Activated CD8-positive, alpha-beta T cell treated with anti-CD3 and anti-CD28 coated beads, Interleukin-2, amount 10 ng/mL, durations not matched to agents 7 days and 5 days (primary cell): ENCODE data around the gene RALGPS2. TPM values are rescaled to one million over a fixed set of nuclear protein-coding genes. Genes with fewer than 3 reads are reported as not detected.

ENCODE experiments used
- ATAC-seq: fragments of 150-1000 bp; cut with Tn5 transposase; one replicate; pipeline ENCODE4 v1.10.0; 2021; ENCODE audit warnings: moderate library complexity
- CTCF ChIA-PET: fragments of 350-600 bp; sonication (Branson Sonifier 250); formaldehyde crosslinking; loops from one replicate; lab custom pipeline; 2021; ENCODE audit warnings: antibody characterized with exemption; lab: Charles Lee
- POLR2A ChIA-PET: fragments of 350-600 bp; sonication (Branson Sonifier 250); formaldehyde crosslinking; loops from one replicate; lab custom pipeline; 2021; ENCODE audit warnings: antibody characterized with exemption; lab: Charles Lee
- DNase-seq: peaks from one replicate; pipeline ENCODE4 v3.0.0-alpha.2; 2020
- H3K27ac Mint-ChIP-seq: one replicate; pipeline ENCODE4 v1.8.0; 2021; ENCODE audit warnings: mild to moderate bottlenecking, mixed read lengths
- H3K27me3 Mint-ChIP-seq: one replicate; pipeline ENCODE4 v1.8.0; 2021; ENCODE audit warnings: low read depth, mixed read lengths
- H3K36me3 Mint-ChIP-seq: one replicate; pipeline ENCODE4 v1.8.0; 2021; ENCODE audit warnings: low read depth, mixed read lengths
- H3K4me1 Mint-ChIP-seq: one replicate; pipeline ENCODE4 v1.8.0; 2021; ENCODE audit warnings: low read depth, mixed read lengths
- H3K4me3 Mint-ChIP-seq: one replicate; pipeline ENCODE4 v1.8.0; 2021; ENCODE audit warnings: mild to moderate bottlenecking, mixed read lengths
- H3K9me3 Mint-ChIP-seq: one replicate; pipeline ENCODE4 v1.8.0; 2022; ENCODE audit warnings: mixed read lengths; ENCODE audit not compliant: insufficient read depth
- total RNA-seq, 2 experiments: library from RNA; stranded (reverse); gene quantifications; one replicate each; pipeline ENCODE4 v1.2.3, GENCODE V29; 2021

Gene RALGPS2
- total RNA-seq, 2 experiments from 2014 or later: 4.0 to 5.1 TPM

DNA sequence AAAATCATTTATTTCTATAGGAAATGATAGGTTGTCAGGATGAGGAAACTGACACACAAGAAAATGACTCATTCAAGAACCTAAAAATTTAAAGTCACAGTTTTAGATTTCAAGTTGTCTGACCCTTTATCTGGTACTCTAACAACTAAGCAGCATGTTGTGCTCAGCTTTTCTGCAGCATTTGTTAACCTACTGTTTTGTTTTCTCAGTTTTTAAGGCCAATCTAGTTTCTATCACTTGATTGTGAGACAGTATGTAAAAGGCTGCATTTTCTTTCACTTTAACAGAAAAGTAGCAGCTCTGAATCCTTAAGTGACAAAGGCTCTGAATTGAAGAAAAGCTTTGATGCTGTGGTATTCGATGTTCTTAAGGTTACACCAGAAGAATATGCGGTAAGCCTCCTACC lies 59.1 kb downstream of the RALGPS2 start:
- ChIA-PET POLR2A (no interaction called here), CTCF (interaction anchor here (0.6 to 7.4 kb wide), 7 partner anchors 10 to 297 kb away, joined by 3 to 61 read pairs (median 3); no protein-coding TSS in a partner anchor)
- H3K27me3 Mint-ChIP-seq: no peaks in the 10 kb centered on the region
- DNase-seq: no peak
- H3K4me3 Mint-ChIP-seq: peak overlapping the region; percentile 34
- peak overlapping the region; percentile 68 for H3K27ac Mint-ChIP-seq
- no peaks in the 10 kb centered on the region for H3K9me3 Mint-ChIP-seq
- peak; percentile 75 for ATAC-seq
- H3K36me3 Mint-ChIP-seq: peaks cover 3% of the 10 kb centered on the region
- peaks cover 26% of the 10 kb centered on the region for H3K4me1 Mint-ChIP-seq

GRCh38 chr1:178792394-178792793 lies 67.3 kb downstream of the RALGPS2 start:
- DNase-seq: no peak
- Mint-ChIP-seq H3K27me3 (no peaks in the 10 kb centered on the region), H3K27ac (no peak overlapping the region), H3K4me3 (no peak overlapping the region), H3K4me1 (no peaks in the 10 kb centered on the region), H3K9me3 (no peaks in the 10 kb centered on the region), H3K36me3 (no peaks in the 10 kb centered on the region)
- ATAC-seq: no peak
- ChIA-PET CTCF (interaction anchor here (0.6 kb wide), 1 partner anchor 360 kb away, joined by 3 read pairs; no protein-coding TSS in a partner anchor), POLR2A (no interaction called here)

DNA sequence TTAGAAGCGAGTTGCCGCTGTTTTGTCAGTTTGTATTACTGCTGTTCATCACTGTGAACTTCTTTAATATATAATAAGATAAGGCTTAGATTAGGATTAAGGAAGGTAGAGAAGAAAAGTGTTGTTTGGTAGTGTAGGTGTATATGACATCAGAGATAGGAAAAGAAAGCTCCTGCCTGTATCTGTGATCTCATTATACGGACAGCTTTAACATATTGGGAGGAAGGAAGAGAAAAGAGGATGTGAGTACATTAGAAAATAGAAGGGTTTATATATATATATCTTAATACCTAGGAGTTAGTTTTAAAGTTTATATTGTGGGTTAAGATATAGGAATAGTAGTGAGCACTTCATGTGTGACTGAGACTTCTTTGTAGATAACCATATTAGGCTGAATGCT lies 71.0 kb downstream of the RALGPS2 start:
- H3K36me3 Mint-ChIP-seq: no peaks in the 10 kb centered on the region
- POLR2A ChIA-PET: no interaction called here
- no peak overlapping the region for H3K4me3 Mint-ChIP-seq
- no peak for DNase-seq
- no peaks in the 10 kb centered on the region for H3K4me1 Mint-ChIP-seq
- no peak for ATAC-seq
- peaks cover 4% of the 10 kb centered on the region for H3K9me3 Mint-ChIP-seq
- no peak overlapping the region for H3K27ac Mint-ChIP-seq
- CTCF ChIA-PET: interaction anchor here (1.3 kb wide), 2 partner anchors 14 to 207 kb away, joined by 3 to 5 read pairs; no protein-coding TSS in a partner anchor
- H3K27me3 Mint-ChIP-seq: no peaks in the 10 kb centered on the region

GRCh38 chr1:178797590-178797989 lies 72.5 kb downstream of the RALGPS2 start:
- Mint-ChIP-seq H3K4me1 (no peaks in the 10 kb centered on the region), H3K9me3 (peaks cover 4% of the 10 kb centered on the region), H3K27me3 (no peaks in the 10 kb centered on the region), H3K36me3 (no peaks in the 10 kb centered on the region), H3K27ac (no peak overlapping the region), H3K4me3 (no peak overlapping the region)
- DNase-seq (no peak), ATAC-seq (no peak)
- ChIA-PET POLR2A (no interaction called here), CTCF (interaction anchor here (2.2 kb wide), 1 partner anchor 14 kb away, joined by 5 read pairs; no protein-coding TSS in a partner anchor)

DNA sequence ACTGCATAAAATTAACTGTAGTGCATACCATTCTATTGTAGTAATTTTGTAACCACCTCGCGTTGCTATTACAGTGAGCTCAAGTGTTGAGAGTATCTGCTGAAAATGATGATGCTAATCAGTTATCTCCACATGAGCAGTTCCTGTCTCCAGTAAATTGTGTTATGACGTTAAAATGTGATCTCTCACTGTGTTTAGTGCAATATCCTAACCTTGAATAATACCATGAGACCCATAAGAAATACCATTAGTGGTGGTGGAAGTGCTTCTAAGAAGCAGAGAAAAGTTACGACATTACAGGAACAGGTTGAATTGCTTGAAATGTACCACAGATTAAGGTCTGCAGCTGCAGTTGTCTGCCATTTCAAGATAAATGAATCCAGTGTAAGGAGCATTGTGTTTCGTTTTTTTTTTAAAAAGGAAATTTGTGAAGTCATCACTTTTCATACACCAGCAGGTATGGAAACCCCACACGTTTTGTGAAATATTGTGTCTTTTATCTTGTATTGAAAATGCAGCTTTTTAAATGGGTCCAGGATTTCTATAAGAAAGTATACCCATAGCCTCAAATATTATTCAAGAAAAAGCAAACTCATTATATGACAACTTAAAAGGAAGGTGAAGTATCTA lies 73.3 kb downstream of the RALGPS2 start:
- ATAC-seq (no peak), DNase-seq (no peak)
- Mint-ChIP-seq H3K4me3 (no peak overlapping the region), H3K27me3 (no peaks in the 10 kb centered on the region), H3K9me3 (peaks cover 4% of the 10 kb centered on the region), H3K4me1 (no peaks in the 10 kb centered on the region), H3K36me3 (no peaks in the 10 kb centered on the region), H3K27ac (no peak overlapping the region)
- ChIA-PET POLR2A (no interaction called here), CTCF (interaction anchor here (2.2 kb wide), 1 partner anchor 13 kb away, joined by 5 read pairs; no protein-coding TSS in a partner anchor)

- Mint-ChIP-seq H3K9me3 (peaks cover 6% of the 10 kb centered on the region), H3K36me3 (no peaks in the 10 kb centered on the region), H3K4me3 (no peak overlapping the region), H3K4me1 (no peaks in the 10 kb centered on the region), H3K27ac (no peak overlapping the region), H3K27me3 (no peaks in the 10 kb centered on the region)
- ATAC-seq (no peak), DNase-seq (no peak)
- POLR2A ChIA-PET: no interaction called here
- CTCF ChIA-PET: no interaction called here
Measured at GRCh38 chr1:178802873-178803272, 77.8 kb downstream of the RALGPS2 start.

GRCh38 chr1:178806665-178807300 lies 81.7 kb downstream of the RALGPS2 start:
- ChIA-PET POLR2A (no interaction called here), CTCF (no interaction called here)
- ATAC-seq (no peak), DNase-seq (no peak)
- Mint-ChIP-seq H3K4me1 (no peaks in the 10 kb centered on the region), H3K27me3 (no peaks in the 10 kb centered on the region), H3K9me3 (peaks cover 3% of the 10 kb centered on the region), H3K27ac (no peak overlapping the region), H3K4me3 (no peak overlapping the region), H3K36me3 (no peaks in the 10 kb centered on the region)

GRCh38 chr1:178808529-178808928 lies 83.5 kb downstream of the RALGPS2 start:
- Mint-ChIP-seq H3K36me3 (no peaks in the 10 kb centered on the region), H3K27ac (no peak overlapping the region), H3K9me3 (peaks cover 3% of the 10 kb centered on the region), H3K4me1 (no peaks in the 10 kb centered on the region), H3K27me3 (no peaks in the 10 kb centered on the region), H3K4me3 (no peak overlapping the region)
- ChIA-PET CTCF (interaction anchor here (0.9 kb wide), 1 partner anchor 195 kb away, joined by 3 read pairs; no protein-coding TSS in a partner anchor), POLR2A (no interaction called here)
- DNase-seq: no peak
- no peak for ATAC-seq

DNA sequence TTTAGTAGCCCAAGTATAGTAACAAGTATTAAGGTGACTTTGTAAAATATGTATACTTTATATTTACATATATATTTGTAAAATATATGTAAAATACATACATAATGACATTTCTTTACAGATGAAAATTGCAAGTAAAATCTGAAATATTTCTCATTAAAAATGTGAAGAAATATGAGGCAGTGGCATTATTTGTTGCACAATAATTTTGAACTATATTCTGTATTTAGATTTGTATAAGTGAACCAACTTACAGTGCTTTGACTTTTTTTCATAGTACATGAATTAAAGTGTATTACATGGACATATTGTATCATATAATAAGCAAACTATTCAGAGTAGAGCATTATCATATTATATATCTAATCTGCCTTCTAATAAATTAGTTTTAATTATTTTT lies 85.5 kb downstream of the RALGPS2 start:
- Mint-ChIP-seq H3K4me3 (no peak overlapping the region), H3K4me1 (no peaks in the 10 kb centered on the region), H3K36me3 (no peaks in the 10 kb centered on the region), H3K27ac (no peak overlapping the region), H3K9me3 (peaks cover 2% of the 10 kb centered on the region), H3K27me3 (no peaks in the 10 kb centered on the region)
- POLR2A ChIA-PET: no interaction called here
- no peak for DNase-seq
- CTCF ChIA-PET: no interaction called here
- ATAC-seq: no peak

DNA sequence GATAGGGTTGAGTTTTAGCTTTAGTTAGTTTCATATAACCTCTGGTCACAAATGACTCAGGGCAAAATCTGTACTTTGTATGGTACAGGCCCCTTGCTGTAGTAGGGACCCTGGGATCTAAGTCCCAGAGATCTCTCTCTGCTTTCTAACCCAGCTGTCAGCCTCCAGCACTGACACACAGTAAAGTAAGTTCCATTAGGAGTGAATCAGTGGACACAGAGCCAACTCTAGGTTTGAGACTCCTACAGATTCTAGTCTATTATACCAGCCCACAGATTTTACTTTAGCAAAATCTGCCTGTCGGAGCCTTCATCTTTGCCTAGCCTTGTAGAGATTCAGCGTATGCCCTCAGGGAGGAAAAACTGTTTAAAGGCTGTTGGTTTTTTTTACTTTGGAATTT lies 93.4 kb downstream of the RALGPS2 start:
- Mint-ChIP-seq H3K27ac (no peak overlapping the region), H3K36me3 (no peaks in the 10 kb centered on the region), H3K9me3 (no peaks in the 10 kb centered on the region), H3K4me1 (no peaks in the 10 kb centered on the region), H3K27me3 (no peaks in the 10 kb centered on the region), H3K4me3 (no peak overlapping the region)
- ATAC-seq: no peak
- ChIA-PET CTCF (no interaction called here), POLR2A (no interaction called here)
- no peak for DNase-seq

DNA sequence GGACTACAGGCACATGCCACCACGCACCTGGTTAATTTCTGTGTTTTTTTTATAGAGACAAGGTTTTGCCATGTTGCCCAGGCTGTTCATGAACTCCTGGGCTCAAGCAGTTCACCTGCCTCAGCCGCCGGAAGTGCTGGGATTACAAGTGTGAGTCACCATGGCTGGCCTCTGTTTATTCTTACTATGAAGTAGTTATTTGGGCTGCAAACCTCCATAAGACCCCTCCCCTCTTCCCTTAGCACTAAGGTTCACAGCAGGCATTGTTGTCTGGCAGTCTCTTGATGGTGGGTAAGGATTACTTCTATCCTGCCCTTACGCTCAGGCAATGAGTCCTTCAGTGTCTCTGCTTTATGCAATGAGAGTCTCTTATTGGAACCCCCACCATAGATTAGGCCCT lies 94.1 kb downstream of the RALGPS2 start:
- Mint-ChIP-seq H3K27ac (no peak overlapping the region), H3K4me1 (no peaks in the 10 kb centered on the region), H3K27me3 (no peaks in the 10 kb centered on the region), H3K36me3 (peaks cover under 1% of the 10 kb centered on the region), H3K9me3 (no peaks in the 10 kb centered on the region), H3K4me3 (no peak overlapping the region)
- CTCF ChIA-PET: no interaction called here
- POLR2A ChIA-PET: no interaction called here
- ATAC-seq: no peak
- no peak for DNase-seq

DNA sequence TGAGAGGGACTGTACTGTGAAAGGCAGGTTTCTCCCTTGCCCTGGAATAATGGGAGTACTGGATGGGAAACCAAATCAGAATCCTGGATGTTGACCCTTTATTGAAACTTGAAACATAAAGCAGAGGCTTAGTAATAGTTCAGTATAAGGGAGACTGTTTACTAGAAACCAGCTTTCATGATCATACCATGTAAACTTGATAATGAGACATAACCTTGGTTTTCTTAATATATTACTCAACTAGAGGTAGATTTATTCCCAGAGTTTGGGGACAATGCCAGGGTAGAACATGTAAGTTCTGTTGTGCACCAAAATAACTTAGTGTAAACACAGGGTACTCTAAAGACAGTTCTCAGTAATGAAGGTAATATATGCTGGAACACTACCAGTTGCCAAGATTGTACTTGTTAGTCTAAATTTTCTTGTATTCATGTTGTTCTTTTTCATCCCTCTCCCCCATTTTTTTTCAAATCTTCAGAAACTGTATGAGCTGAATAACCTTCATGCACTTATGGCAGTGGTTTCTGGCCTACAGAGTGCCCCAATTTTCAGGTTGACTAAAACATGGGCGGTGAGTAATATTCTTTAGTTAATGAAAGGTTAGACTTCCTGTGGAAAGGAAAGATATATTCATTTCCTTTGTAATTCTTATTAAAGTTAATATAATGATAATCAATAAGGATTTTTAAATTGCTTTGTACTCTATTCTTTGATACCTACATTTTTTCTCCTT lies 96.3 kb downstream of the RALGPS2 start:
- H3K27ac Mint-ChIP-seq: no peak overlapping the region
- no peak for ATAC-seq
- no peaks in the 10 kb centered on the region for H3K4me1 Mint-ChIP-seq
- DNase-seq: no peak
- H3K27me3 Mint-ChIP-seq: no peaks in the 10 kb centered on the region
- H3K4me3 Mint-ChIP-seq: no peak overlapping the region
- ChIA-PET POLR2A (no interaction called here), CTCF (no interaction called here)
- H3K9me3 Mint-ChIP-seq: no peaks in the 10 kb centered on the region
- H3K36me3 Mint-ChIP-seq: peaks cover 2% of the 10 kb centered on the region
